Measurements from ENCODE around the gene RAB40B.
A peak's percentile ranks its signal among the peaks of the same experiment; 100 is the strongest.

Gene RAB40B

DNA sequence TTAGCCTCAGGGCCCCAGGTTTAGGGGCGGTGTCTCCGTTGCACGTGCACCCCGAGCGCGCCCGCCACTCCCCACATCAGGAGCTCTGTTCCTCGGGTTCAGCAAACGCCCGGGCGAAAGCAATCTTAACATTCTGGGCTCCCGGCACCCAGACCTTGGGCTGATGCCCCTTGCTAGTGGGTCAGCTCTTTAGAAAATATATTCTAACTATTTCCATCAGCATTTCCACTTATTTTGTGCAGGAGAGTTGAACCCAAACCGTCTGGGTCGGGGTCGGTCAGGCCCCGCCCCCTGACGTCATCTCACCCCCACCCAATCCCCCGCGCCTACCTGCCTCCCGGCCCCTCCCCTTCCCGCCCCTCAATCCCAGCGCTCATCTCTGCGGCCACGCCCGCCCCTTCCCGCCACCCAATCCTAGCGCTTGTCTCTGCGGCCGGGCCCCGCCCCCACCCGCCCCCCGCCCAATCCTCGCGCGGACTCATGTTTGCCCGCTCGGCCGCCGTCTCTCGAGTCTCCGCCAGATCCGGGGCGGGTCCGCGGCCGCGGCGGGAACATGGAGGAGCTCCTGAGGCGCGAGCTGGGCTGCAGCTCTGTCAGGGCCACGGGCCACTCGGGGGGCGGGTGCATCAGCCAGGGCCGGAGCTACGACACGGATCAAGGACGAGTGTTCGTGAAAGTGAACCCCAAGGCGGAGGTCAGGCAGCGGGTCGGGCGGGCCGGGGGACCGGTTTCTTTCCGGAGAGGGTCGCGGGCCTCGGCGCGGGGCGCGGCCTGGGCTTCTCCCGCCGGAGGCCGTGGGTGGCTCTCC lies 17.9 kb upstream of the RAB40B start, which contains the start of gene FN3KRP:
TSS of gene FN3KRP (plus strand) at position 504 of the 808 bp plus-strand sequence. CDS start at position 554, 50 bp downstream.
- peak; percentile 94 for DNase-seq (ENCODE audit: low spot score)

DNA sequence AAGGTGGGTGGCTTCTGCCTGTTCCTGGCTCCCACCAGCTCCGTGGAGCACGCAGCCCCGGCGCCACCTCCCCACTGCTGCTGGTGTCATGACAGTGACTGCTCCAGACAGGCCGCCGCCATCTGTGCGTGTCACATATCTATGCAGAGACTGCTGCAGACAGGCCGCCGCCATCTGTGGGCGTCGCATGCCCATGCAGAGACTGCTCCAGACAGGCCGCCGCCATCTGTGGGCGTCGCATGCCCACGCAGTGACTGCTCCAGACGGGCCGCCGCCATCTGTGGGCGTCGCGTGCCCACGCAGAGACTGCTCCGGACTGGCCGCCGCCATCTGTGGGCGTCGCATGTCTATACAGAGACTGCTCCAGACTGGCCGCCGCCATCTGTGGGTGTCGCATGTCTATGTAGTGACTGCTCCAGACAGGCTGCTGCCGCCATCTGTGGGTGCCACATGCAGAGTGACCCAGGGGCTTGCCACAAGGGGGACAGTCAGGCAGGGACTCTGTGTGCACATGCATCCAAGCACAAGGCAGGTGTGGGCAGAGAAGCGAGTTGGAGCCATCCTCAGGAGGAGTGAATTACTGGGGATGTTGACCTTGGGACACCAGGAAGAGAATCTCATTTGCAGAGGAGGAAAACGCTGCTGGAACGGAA lies 14.7 kb upstream of the RAB40B start:
- DNase-seq (ENCODE audit: low spot score), result no peak

DNA sequence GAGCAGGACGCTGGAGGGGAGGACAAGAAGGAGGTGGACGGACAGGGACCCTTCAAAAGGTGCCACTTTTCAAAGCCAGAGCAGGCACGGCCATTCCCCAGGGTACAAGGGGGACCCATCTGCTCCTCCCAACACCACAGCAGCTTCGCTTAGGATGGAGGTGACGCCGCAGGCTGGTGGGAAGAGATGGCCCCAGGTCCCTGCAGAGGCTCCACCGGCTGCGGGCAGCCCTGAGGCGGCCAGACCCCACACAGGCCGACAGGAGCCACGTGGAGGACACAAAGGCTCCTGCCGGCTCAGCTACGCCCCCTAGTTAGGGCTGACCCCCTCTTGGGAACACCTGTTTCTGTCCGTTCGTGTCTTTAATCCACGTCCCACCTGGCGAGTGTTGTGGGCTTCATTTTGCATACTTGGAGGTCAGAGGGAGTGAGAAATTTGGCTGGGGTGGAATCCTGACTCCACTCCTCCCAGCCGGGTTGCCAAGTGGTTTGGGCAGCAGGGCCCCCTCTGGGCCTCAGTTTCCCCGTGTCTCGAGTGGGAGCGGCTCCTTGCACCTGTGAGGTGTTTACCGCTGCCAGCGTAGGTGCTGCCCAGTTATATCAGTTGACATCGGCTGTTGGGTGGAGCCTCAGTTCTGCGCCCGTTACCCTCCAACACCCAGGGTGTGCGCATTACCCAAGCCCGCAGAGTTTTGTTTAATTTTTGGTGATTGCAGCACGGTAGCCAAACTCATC lies 12.2 kb upstream of the RAB40B start:
- DNase-seq (ENCODE audit: low spot score), result no peak

DNA sequence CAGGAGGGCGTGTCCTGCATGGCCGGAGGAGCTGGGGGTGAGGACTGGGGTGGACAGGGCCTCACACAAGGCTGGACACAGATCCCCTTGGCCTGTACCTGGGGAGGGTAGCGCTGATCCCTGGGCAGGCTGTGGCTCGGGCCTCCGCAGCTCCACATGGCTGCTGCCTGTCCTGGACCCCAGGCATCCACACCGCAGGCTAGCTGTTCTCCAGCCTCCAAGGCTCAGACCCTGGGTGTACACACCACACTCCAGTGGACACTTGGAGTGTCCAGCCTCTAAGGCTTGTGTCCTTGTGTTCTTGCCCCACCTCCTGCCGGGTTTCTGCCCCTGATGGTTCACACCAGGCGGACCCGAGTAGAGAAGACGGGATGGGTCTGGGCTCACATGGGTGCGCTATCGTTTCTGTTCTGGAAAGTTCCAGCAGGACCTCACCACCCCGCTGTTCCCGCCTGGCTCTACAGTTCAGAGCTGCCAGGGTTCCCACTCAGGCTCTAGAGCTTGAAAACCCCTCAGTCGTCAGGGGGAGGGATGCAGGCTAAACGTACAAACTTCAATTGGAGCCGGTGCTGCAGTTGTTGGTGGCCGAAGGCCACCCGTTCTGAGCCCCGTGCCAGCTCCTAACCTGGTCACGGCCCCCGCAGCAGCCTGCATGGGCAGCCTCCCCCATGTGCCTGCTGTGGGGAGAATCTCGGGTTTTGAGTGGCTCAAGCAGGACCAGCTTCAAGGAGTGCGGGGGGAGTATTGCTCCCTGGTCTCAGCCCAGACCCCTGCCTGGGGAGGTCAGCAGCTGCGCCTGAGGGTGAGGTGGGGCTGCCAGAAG lies 11.4 kb upstream of the RAB40B start:
- no peak for DNase-seq (ENCODE audit: low spot score)

- no peak for DNase-seq (ENCODE audit: low spot score)
These were observed 10.7 kb upstream of the RAB40B start for GRCh38 chr17:82709024-82709675.

GRCh38 chr17:82705756-82706155 lies 7.3 kb upstream of the RAB40B start:
- no peak for DNase-seq (ENCODE audit: low spot score)

DNA sequence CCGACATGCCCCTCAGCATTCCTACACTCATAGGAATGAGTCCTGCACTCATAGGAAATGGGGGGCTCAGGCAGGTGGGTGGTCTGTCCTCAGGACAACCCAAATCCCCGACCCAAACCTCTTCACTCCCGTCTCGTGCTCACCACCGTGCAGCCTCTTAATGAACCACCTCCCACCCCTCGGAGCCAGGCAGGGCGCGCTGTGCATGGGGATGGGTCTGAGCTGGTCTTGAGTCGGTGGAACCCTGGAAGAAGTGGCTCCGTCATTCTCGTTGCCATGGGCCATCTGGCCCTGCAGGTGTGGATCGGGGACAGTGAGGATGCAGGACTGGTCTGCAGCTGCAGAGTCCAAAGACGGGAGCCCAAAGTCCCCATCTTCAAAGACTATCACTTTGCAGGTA lies 6.4 kb upstream of the RAB40B start:
- DNase-seq (ENCODE audit: low spot score), result no peak

- no peak for DNase-seq (ENCODE audit: low spot score)
These were observed 5.7 kb upstream of the RAB40B start for GRCh38 chr17:82703935-82704865.

DNA sequence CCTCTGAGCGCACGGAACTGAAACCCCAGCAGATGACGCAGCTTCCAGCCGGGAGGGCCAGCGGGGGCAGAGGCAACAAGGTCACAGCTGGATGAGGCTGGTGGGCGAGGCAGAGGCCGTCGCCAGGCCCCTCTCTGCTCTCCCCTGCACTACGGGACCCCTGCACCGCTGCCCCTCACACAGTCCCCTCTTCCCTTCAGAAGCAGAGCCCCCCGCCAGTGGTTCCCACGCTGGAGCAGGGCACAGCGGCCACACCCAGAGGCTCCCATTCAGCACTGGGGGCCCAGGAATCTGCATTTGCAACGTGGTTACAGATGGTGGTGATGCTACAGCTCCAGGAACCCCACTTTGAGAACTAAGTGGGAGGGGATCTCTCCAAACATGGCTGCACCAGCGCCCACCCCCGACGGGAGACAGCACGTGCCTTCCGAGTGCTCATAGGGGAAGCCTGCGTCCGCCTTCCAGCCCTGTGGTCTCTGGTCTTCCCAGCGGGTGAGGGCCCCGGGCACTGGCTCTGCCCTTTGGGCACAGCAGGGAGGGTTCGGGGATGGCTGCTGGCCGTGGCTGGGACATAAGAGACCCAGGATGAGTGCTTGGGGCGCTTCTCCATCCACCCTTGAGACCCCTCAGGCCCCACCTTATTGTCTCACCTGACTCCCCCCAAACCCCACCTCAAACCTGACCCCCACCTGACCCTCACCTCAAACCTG lies 4.7 kb upstream of the RAB40B start:
- DNase-seq (ENCODE audit: low spot score), result no peak

GRCh38 chr17:82702231-82702927 lies 3.9 kb upstream of the RAB40B start:
- no peak for DNase-seq (ENCODE audit: low spot score)

GRCh38 chr17:82699551-82699950 lies 1.1 kb upstream of the RAB40B start:
- no peak for DNase-seq (ENCODE audit: low spot score)

GRCh38 chr17:82698974-82699442 lies 510 bp upstream of the RAB40B start:
- no peak for DNase-seq (ENCODE audit: low spot score)

GRCh38 chr17:82697808-82698064 lies 762 bp downstream of the RAB40B start:
- DNase-seq (ENCODE audit: low spot score), result no peak

DNA sequence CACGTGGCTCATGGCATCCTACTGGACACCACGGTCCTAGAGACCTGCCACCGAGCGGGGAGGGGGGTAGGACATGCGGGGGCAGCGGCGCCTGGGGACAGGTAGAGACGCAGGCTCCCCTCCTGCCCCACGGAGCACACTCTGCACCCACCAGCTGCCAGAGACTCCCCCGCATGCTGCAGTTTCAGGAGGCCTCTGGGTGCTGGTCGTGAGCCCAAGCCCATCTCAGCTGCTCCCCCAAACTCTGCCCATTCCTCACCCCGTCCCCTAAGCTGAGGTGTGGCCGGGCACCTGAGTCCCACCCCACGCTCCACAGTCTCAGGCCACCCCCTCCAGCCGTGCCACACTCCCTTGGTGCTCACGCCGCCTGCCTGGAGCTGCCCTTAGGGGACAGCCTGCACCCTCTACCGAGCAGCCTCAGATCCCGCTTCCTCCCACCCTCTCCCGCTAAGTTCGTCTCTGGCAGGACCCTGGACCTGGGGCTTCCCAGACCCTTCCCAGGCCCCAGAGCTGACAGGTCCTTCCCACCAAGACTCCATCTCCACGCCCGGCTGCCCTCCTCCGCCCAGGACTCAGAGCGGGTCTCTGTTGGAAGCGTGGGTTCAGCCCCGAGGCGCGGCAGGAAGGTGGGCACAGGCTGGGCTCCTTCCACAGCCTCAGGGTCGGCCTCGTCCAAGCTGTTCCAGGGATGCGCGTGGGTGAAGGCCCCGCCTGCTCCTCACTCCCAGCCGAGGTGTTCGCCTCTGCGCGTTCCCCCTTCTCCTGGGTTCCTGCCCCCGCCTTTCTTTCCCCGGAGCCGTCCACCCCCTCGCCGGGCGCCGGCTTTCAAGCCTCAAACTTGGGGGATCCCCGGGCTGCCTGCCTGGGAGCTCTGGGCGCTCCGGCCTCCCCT lies 1.3 kb downstream of the RAB40B start:
- no peak for DNase-seq (ENCODE audit: low spot score)

GRCh38 chr17:82696259-82696658 lies 2.2 kb downstream of the RAB40B start:
- no peak for DNase-seq (ENCODE audit: low spot score)

GRCh38 chr17:82694647-82695046 lies 3.9 kb downstream of the RAB40B start:
- no peak for DNase-seq (ENCODE audit: low spot score)

DNA sequence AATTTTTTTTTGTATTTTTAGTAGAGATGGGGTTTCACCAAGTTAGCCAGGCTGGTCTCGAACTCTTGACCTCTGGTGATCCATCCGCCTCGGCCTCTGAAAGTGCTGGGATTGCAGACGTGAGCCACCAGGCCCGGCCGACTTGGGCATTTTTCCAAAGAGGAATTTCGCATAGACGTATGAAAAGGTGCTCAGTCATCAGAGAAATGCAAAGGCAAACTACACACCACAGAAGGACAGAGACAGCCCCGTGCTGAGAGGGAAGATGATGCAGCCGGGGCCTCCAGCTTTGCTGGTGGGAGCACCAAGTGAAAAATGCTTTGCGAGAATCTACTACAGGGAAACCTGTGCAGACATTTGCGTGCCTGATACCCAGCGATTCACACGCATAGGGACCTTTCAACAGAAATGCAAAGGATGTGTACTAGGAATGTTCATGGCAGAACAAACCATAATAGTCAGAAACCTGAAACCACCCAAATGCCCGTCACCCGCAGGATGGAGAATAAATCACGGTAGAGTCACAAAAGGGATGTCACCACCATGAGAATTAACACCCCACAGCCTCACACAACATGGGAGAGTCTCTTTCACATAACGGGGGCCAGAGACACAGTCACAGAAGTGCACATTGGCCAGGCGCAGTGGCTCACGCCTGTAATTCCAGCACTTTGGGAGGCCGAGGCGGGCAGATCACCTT lies 5.2 kb downstream of the RAB40B start:
- no peak for DNase-seq (ENCODE audit: low spot score)

DNA sequence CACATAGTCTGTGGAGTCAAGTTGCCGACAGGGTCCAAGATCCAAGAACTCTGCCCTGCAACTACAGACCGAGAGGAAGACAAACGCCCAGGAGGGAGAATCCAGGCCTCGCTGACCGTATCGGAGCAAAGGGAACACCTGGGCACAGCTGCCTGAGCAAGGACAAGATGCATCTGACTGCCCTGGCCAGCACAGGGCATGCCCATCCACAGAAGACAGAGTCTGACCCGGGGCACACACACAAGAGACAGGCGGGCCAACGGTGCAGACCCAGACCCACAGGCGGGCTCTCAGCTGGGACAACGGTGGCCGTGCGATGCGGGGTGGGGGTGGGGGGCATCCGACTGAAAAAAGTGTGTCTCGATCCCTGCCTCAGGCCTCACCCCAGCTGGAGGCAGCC lies 6.2 kb downstream of the RAB40B start:
- DNase-seq (ENCODE audit: low spot score), result no peak
